CD4-positive, alpha-beta T cell (primary cell): ENCODE results near the gene GDPD5. TPM values are rescaled to one million over a fixed set of nuclear protein-coding genes. Genes with fewer than 3 reads are reported as not detected.

Experiments
- ATAC-seq: fragments of 200-7000 bp; cut with Tn5 transposase; one replicate; pipeline ENCODE4 v1.10.0; 2022; ENCODE audit warnings: mild to moderate bottlenecking; ENCODE audit not compliant: poor library complexity
- CTCF ChIA-PET: fragments of 350-600 bp; sonication (Branson Sonifier 250); formaldehyde crosslinking; loops from one replicate; lab custom pipeline; 2021; ENCODE audit warnings: antibody characterized with exemption, inconsistent platforms; lab: Charles Lee
- POLR2A ChIA-PET: fragments of 350-600 bp; sonication (Branson Sonifier 250); formaldehyde crosslinking; loops from one replicate; lab custom pipeline; 2021; ENCODE audit warnings: antibody characterized with exemption, inconsistent platforms; lab: Charles Lee
- DNase-seq, 14 experiments: peaks; one replicate each; pipeline ENCODE4 v3.0.0-alpha.2; 2013 to 2020; ENCODE audit warnings: mixed read lengths in 2 of 14
- H3K27ac ChIP-seq, 2 donors: one replicate each; pipeline versions ENCODE4 v1.5.1 to v1.7.0; 2013; ENCODE audit warnings: low read length in 2 of 2, low read depth in 1 of 2, mild to moderate bottlenecking in 1 of 2
- H3K27me3 ChIP-seq, 2 experiments: 1 replicate in 1 of 2; 2 replicates in 1 of 2; pipeline versions ENCODE4 v1.6.1 to v1.7.0; 2013; ENCODE audit warnings: low read length in 2 of 2, control low read depth in 1 of 2, mild to moderate bottlenecking in 1 of 2, moderate library complexity in 1 of 2; ENCODE audit not compliant: insufficient read depth in 2 of 2, control insufficient read depth in 1 of 2
- H3K36me3 ChIP-seq: one replicate; pipeline ENCODE4 v1.6.1; 2013; ENCODE audit warnings: low read length, control low read depth; ENCODE audit not compliant: insufficient read depth
- H3K4me1 ChIP-seq: one replicate; pipeline ENCODE4 v1.6.1; 2013; ENCODE audit warnings: low read length, control low read depth; ENCODE audit not compliant: insufficient read depth
- H3K4me3 ChIP-seq: one replicate; pipeline ENCODE4 v1.5.1; 2013; ENCODE audit warnings: mild to moderate bottlenecking, low read length, moderate library complexity
- H3K9me3 ChIP-seq, 2 experiments: 1 replicate in 1 of 2; 2 replicates in 1 of 2; pipeline versions ENCODE4 v1.6.1 to v1.7.0; 2013; ENCODE audit warnings: low read length in 2 of 2, mild to moderate bottlenecking in 2 of 2, control low read depth in 1 of 2, moderate library complexity in 1 of 2; ENCODE audit not compliant: control insufficient read depth in 1 of 2, insufficient read depth in 1 of 2
- H3K27ac Mint-ChIP-seq: one replicate; pipeline ENCODE4 v1.8.0; 2020; ENCODE audit warnings: mixed read lengths
- H3K27me3 Mint-ChIP-seq: one replicate; pipeline ENCODE4 v1.8.0; 2021; ENCODE audit warnings: mixed read lengths
- H3K36me3 Mint-ChIP-seq: one replicate; pipeline ENCODE4 v1.8.0; 2021; ENCODE audit warnings: low read depth, mixed read lengths
- H3K4me1 Mint-ChIP-seq: one replicate; pipeline ENCODE4 v1.8.0; 2021; ENCODE audit warnings: low read depth, mixed read lengths
- H3K4me3 Mint-ChIP-seq: one replicate; pipeline ENCODE4 v1.8.0; 2020; ENCODE audit warnings: mild to moderate bottlenecking, mixed read lengths
- H3K9me3 Mint-ChIP-seq: one replicate; pipeline ENCODE4 v1.8.0; 2020; ENCODE audit warnings: mixed read lengths
- intact Hi-C, 2 experiments: fragments of 100-400 bp; cut with DNase I in 1 of 2; cut with micrococcal nuclease in 1 of 2; formaldehyde crosslinking; loops; one replicate each; pipeline versions ENCODE4 v1.15.1 to v1.9.0; 2023 to 2025; cut with DNase I, micrococcal nuclease
- total RNA-seq, 174 experiments: library from RNA in 2 of 174; stranded (reverse) in 2 of 174; gene quantifications; one replicate each; pipeline ENCODE4 v1.2.3 and lab custom pipeline; 2021 to 2026
- TF ChIP-seq, protein P1 (sequence below): fragments of 200-600 bp; IDR thresholded peaks from one replicate; pipeline ENCODE4 v1.8.0; 2022; ENCODE audit warnings: antibody characterized with exemption, mild to moderate bottlenecking

The GDPD5 gene
- total RNA-seq, 2 experiments from 2014 or later: 91.6 to 101 TPM

DNA sequence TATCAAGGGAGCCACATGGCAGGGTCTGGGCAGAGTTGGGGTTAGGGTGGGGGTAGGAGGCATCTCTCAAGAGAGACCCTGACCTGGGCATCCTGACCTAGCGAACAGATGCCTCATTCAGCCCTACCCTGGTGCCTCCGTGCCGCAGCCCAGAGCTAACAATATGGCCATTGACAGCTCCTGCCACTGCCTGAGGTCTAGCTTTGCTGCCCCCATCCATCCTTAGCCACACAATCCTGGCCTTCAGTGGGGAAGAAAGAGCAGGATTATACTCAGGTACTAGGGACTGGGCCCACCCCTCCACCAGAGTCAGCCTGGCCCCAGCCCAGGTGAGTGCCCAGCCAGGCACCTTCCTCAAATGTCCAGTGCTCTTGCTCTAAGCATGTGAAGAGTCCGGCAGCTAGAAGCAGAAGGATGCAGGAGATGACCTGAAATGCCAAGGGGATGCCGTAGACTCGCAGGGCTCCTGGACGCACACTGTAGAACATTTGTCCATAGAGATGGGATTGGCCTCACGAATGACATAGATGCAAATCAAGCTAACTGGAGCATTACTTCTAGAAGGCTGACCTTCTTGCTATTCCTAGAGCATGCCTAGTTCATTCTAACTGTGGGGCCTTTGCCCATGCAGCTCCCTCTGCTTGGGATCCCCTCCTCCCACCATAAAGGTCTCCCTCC, 23.0 kb upstream of the GDPD5 start:
- H3K36me3 ChIP-seq: no peaks in the 10 kb centered on the region
- no peaks in the 10 kb centered on the region for H3K9me3 ChIP-seq
- DNase-seq (no peak), ATAC-seq (no peak)
- no peak overlapping the region for H3K4me3 ChIP-seq
- Mint-ChIP-seq H3K27ac (no peak overlapping the region), H3K9me3 (no peaks in the 10 kb centered on the region), H3K4me1 (no peaks in the 10 kb centered on the region), H3K36me3 (no peaks in the 10 kb centered on the region), H3K27me3 (peaks cover 5% of the 10 kb centered on the region), H3K4me3 (no peak overlapping the region)
- intact Hi-C loops: loop anchor here in 1 of 2 experiments (5.0 kb wide), 1 partner anchor 44 kb away; no protein-coding TSS in a partner anchor
- no peak overlapping the region for H3K27ac ChIP-seq
- ChIA-PET CTCF (no interaction called here), POLR2A (no interaction called here)
- TF ChIP-seq, protein P1, sequence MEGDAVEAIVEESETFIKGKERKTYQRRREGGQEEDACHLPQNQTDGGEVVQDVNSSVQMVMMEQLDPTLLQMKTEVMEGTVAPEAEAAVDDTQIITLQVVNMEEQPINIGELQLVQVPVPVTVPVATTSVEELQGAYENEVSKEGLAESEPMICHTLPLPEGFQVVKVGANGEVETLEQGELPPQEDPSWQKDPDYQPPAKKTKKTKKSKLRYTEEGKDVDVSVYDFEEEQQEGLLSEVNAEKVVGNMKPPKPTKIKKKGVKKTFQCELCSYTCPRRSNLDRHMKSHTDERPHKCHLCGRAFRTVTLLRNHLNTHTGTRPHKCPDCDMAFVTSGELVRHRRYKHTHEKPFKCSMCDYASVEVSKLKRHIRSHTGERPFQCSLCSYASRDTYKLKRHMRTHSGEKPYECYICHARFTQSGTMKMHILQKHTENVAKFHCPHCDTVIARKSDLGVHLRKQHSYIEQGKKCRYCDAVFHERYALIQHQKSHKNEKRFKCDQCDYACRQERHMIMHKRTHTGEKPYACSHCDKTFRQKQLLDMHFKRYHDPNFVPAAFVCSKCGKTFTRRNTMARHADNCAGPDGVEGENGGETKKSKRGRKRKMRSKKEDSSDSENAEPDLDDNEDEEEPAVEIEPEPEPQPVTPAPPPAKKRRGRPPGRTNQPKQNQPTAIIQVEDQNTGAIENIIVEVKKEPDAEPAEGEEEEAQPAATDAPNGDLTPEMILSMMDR: no peak
- H3K27me3 ChIP-seq: peaks cover 0 to 7% of the 10 kb centered on the region in 2 experiments
- no peaks in the 10 kb centered on the region for H3K4me1 ChIP-seq

DNA sequence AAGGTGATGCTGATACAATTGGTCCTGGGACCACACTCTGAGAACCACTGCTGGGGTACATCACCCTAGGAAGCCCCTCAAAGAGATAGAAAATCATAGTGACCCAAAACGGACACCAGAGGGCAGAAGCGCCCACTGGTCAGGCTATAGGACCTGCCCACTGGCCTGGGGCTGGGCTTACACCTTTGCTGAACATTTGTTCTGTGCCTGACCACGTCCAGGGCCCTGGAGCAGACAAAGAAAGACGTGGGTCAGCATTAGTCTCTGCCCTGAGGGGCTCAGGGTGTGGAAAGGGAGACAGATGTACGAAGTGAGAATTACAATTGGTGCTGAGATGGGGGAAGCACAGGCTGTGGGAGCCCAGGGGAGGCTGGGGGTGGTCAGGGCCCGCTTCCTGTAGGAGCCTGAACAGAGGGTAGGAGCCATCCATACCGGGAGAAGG, 21.9 kb upstream of the GDPD5 start:
- Histone ChIP-seq H3K4me3 (no peak overlapping the region), H3K9me3 (no peaks in the 10 kb centered on the region), H3K36me3 (no peaks in the 10 kb centered on the region), H3K4me1 (no peaks in the 10 kb centered on the region), H3K27me3 (peaks cover 0 to 7% of the 10 kb centered on the region in 2 experiments), H3K27ac (no peak overlapping the region)
- Mint-ChIP-seq H3K9me3 (no peaks in the 10 kb centered on the region), H3K27me3 (peaks cover 5% of the 10 kb centered on the region), H3K4me1 (no peaks in the 10 kb centered on the region), H3K4me3 (no peak overlapping the region), H3K36me3 (no peaks in the 10 kb centered on the region), H3K27ac (no peak overlapping the region)
- DNase-seq (peak in 3 of 14 experiments; percentile 46 to 59 (median 54)), ATAC-seq (no peak)
- TF ChIP-seq, protein P1: peak; percentile 76
- intact Hi-C loops: loop anchor here in 1 of 2 experiments (1.0 to 5.0 kb wide), 2 partner anchors 30 to 45 kb away; no protein-coding TSS in a partner anchor
- ChIA-PET POLR2A (no interaction called here), CTCF (no interaction called here)

DNA sequence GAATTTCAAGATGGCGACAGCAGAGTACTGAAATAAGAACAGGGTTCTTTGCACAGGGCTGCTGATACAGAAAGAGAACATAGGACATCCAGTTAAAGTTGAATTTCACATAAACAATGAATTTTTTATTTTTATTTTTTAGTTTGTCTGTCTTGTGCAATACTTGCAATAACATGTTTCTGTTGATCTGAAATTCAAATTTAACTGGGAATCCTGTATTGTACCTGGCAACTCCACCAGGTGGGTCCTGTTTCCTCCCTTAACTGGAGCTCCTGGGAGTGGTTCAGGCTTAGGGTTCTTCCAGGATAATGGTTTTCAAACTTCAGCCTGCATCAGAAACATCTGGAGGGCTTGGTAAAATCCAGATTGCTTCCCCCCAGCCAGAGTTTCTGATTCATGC, 21.4 kb upstream of the GDPD5 start:
- intact Hi-C loops: loop anchor here in 1 of 2 experiments (1.0 to 5.0 kb wide), 2 partner anchors 30 to 45 kb away; no protein-coding TSS in a partner anchor
- ChIA-PET POLR2A (no interaction called here), CTCF (no interaction called here)
- ATAC-seq (no peak), DNase-seq (no peak)
- H3K36me3 Mint-ChIP-seq: no peaks in the 10 kb centered on the region
- no peaks in the 10 kb centered on the region for H3K9me3 ChIP-seq
- no peak overlapping the region for H3K27ac Mint-ChIP-seq
- H3K27ac ChIP-seq: no peak overlapping the region
- H3K27me3 Mint-ChIP-seq: peaks cover 5% of the 10 kb centered on the region
- H3K4me3 ChIP-seq: no peak overlapping the region
- no peaks in the 10 kb centered on the region for H3K4me1 ChIP-seq
- no peaks in the 10 kb centered on the region for H3K4me1 Mint-ChIP-seq
- H3K9me3 Mint-ChIP-seq: no peaks in the 10 kb centered on the region
- no peak overlapping the region for H3K4me3 Mint-ChIP-seq
- peaks cover 0 to 7% of the 10 kb centered on the region in 2 experiments for H3K27me3 ChIP-seq
- TF ChIP-seq, protein P1: no peak
- H3K36me3 ChIP-seq: no peaks in the 10 kb centered on the region
